ENCODE measurements around the gene KLHL21.
A peak's percentile ranks its signal among the peaks of the same experiment; 100 is the strongest.
"Not testable (repeated sequence)": the region's sequence is repeated elsewhere in the genome, so short reads cannot be mapped to it uniquely, and the experiment has no call there.

The KLHL21 gene

DNA sequence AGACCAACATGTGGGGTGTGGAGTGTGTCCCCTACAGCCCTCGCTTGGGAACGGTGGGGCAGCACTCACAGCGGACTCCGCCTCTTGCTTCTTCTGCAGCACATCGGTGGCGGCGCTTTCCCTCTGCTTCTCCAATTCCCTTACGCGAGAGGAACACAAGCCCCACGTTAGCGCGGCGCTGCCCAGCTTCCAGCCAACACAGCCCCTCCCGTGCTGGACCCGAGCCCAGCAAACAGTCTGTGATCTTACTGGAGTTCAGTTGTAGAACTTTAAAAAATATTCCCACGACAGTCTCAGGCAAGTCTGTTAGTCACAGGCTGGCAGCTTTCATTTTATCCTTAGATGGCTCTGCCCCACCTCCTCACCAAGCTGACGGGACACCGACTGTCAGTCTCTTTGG lies 35.6 kb upstream of the KLHL21 start:
- no peak for TF ChIP-seq CTCF (IDR thresholded peaks at IDR 0.05; ENCODE audit: low read depth, low read length)
- no peak overlapping the region for H3K4me3 ChIP-seq (ENCODE audit: low read depth, low read length)
- in situ Hi-C loops (cut with HindIII; ENCODE audit: low sequenced_read_pairs) = no loop called here
- peak; percentile 58 for DNase-seq (ENCODE audit: low read depth, low spot score)

GRCh38 chr1:6637770-6638169 lies 35.1 kb upstream of the KLHL21 start:
- in situ Hi-C loops (cut with HindIII; ENCODE audit: low sequenced_read_pairs) = no loop called here
- no peak for TF ChIP-seq CTCF (IDR thresholded peaks at IDR 0.05; ENCODE audit: low read depth, low read length)
- H3K4me3 ChIP-seq (ENCODE audit: low read depth, low read length) = no peak overlapping the region
- DNase-seq (ENCODE audit: low read depth, low spot score) = no peak

GRCh38 chr1:6636778-6637177 lies 34.1 kb upstream of the KLHL21 start:
- DNase-seq (ENCODE audit: low read depth, low spot score); H3K4me3 ChIP-seq (ENCODE audit: low read depth, low read length); in situ Hi-C loops (cut with HindIII; ENCODE audit: low sequenced_read_pairs): not testable (repeated sequence)

- H3K4me3 ChIP-seq (ENCODE audit: low read depth, low read length) = no peak overlapping the region
- TF ChIP-seq CTCF (IDR thresholded peaks at IDR 0.05; ENCODE audit: low read depth, low read length) = no peak
- DNase-seq (ENCODE audit: low read depth, low spot score) = no peak
- in situ Hi-C loops (cut with HindIII; ENCODE audit: low sequenced_read_pairs) = no loop called here
These were observed 33.5 kb upstream of the KLHL21 start for GRCh38 chr1:6635910-6636760.

- in situ Hi-C loops (cut with HindIII; ENCODE audit: low sequenced_read_pairs) = no loop called here
- no peak overlapping the region for H3K4me3 ChIP-seq (ENCODE audit: low read depth, low read length)
- no peak for TF ChIP-seq CTCF (IDR thresholded peaks at IDR 0.05; ENCODE audit: low read depth, low read length)
- DNase-seq (ENCODE audit: low read depth, low spot score) = no peak
These were observed 32.7 kb upstream of the KLHL21 start for GRCh38 chr1:6635161-6635909.

GRCh38 chr1:6634371-6635052 lies 31.8 kb upstream of the KLHL21 start:
- H3K4me3 ChIP-seq (ENCODE audit: low read depth, low read length) = no peak overlapping the region

More at GRCh38 chr1:6634371-6635052, 31.8 kb upstream of the KLHL21 start:
- peak; percentile 56 for TF ChIP-seq CTCF (IDR thresholded peaks at IDR 0.05; ENCODE audit: low read depth, low read length)
- DNase-seq (ENCODE audit: low read depth, low spot score) = peak; percentile 22
- in situ Hi-C loops (cut with HindIII; ENCODE audit: low sequenced_read_pairs) = no loop called here
